ENCODE measurements around the gene CRTAC1. TPM values are rescaled to one million over a fixed set of nuclear protein-coding genes. Genes with fewer than 3 reads are reported as not detected.

Gene CRTAC1
- total RNA-seq, 1 donor, result not detected

GRCh38 chr10:98060079-98060478 lies 29.7 kb upstream of the CRTAC1 start:
- DNase-seq (ENCODE audit: insufficient read length, low spot score, missing footprints), result no peak
- Histone ChIP-seq H3K27me3 (ENCODE audit: insufficient read depth, low read length) (no peaks in the 10 kb centered on the region), H3K36me3 (ENCODE audit: insufficient read depth, low read length) (no peaks in the 10 kb centered on the region), H3K79me2 (ENCODE audit: insufficient read depth, low read length) (no peaks in the 10 kb centered on the region), H2AFZ (ENCODE audit: low read length) (no peak overlapping the region), H3K4me2 (ENCODE audit: insufficient read depth, low read length) (no peak overlapping the region), H4K20me1 (ENCODE audit: insufficient read depth, low read length) (no peaks in the 10 kb centered on the region), H3K9me3 (ENCODE audit: low read depth, low read length) (no peaks in the 10 kb centered on the region), H3K27ac (ENCODE audit: low read depth, low read length) (no peak overlapping the region), H3K4me3 (ENCODE audit: insufficient read depth, low read length) (no peak overlapping the region), H3K4me1 (ENCODE audit: insufficient read depth, low read length) (no peaks in the 10 kb centered on the region)
- TF ChIP-seq CTCF (IDR thresholded peaks at IDR 0.05; ENCODE audit: extremely low read depth, low read depth, low read length), result no peak

- Histone ChIP-seq H3K27ac (ENCODE audit: low read depth, low read length) (no peak overlapping the region), H3K79me2 (ENCODE audit: insufficient read depth, low read length) (no peaks in the 10 kb centered on the region), H4K20me1 (ENCODE audit: insufficient read depth, low read length) (no peaks in the 10 kb centered on the region), H3K4me1 (ENCODE audit: insufficient read depth, low read length) (no peaks in the 10 kb centered on the region), H3K27me3 (ENCODE audit: insufficient read depth, low read length) (no peaks in the 10 kb centered on the region), H3K9me3 (ENCODE audit: low read depth, low read length) (no peaks in the 10 kb centered on the region), H3K4me2 (ENCODE audit: insufficient read depth, low read length) (no peak overlapping the region), H3K36me3 (ENCODE audit: insufficient read depth, low read length) (no peaks in the 10 kb centered on the region), H3K4me3 (ENCODE audit: insufficient read depth, low read length) (no peak overlapping the region), H2AFZ (ENCODE audit: low read length) (no peak overlapping the region)
- TF ChIP-seq CTCF (IDR thresholded peaks at IDR 0.05; ENCODE audit: extremely low read depth, low read depth, low read length), result no peak
- DNase-seq (ENCODE audit: insufficient read length, low spot score, missing footprints), result no peak
Observed at GRCh38 chr10:98058295-98058694, 27.9 kb upstream of the CRTAC1 start.

DNA sequence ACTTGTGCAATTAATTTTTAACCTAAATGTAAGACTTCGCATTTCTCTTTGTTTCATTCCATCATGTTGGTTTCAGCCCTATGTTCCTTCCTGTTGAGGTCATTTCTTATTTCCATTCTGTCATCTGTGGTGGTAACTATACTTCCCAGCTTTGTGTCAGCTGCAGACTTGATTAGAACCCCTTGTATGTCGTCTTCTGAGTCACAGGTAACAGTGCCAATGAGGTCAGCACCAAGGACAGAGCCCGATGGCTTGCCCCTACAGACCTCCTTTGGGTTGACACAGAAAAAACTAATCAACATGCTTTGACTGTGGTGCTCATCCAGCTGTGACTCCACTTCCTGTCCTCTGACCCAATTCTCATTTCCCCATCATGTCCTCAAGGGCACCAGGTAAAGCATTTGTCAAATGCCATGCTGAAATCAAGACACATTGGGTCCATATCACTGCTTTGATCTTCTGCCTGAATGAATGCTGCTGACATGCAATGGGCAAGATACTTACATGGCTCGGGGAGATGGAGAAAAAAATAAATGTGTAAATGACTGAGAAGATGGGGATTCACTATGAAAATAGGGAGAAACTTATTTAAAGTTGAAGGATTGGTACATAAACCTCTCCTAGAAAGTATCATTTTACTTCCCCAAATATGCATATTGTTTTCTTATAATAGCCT lies 25.6 kb upstream of the CRTAC1 start:
- H3K9me3 ChIP-seq (ENCODE audit: low read depth, low read length), result no peaks in the 10 kb centered on the region
- H2AFZ ChIP-seq (ENCODE audit: low read length), result no peak overlapping the region
- no peak overlapping the region for H3K4me2 ChIP-seq (ENCODE audit: insufficient read depth, low read length)
- no peaks in the 10 kb centered on the region for H4K20me1 ChIP-seq (ENCODE audit: insufficient read depth, low read length)
- no peak overlapping the region for H3K4me3 ChIP-seq (ENCODE audit: insufficient read depth, low read length)
- H3K27ac ChIP-seq (ENCODE audit: low read depth, low read length), result no peak overlapping the region
- no peaks in the 10 kb centered on the region for H3K27me3 ChIP-seq (ENCODE audit: insufficient read depth, low read length)
- H3K4me1 ChIP-seq (ENCODE audit: insufficient read depth, low read length), result no peaks in the 10 kb centered on the region
- H3K79me2 ChIP-seq (ENCODE audit: insufficient read depth, low read length), result no peaks in the 10 kb centered on the region
- H3K36me3 ChIP-seq (ENCODE audit: insufficient read depth, low read length), result no peaks in the 10 kb centered on the region
- peak; percentile 90 for DNase-seq (ENCODE audit: insufficient read length, low spot score, missing footprints)
- TF ChIP-seq CTCF (IDR thresholded peaks at IDR 0.05; ENCODE audit: extremely low read depth, low read depth, low read length), result no peak

DNA sequence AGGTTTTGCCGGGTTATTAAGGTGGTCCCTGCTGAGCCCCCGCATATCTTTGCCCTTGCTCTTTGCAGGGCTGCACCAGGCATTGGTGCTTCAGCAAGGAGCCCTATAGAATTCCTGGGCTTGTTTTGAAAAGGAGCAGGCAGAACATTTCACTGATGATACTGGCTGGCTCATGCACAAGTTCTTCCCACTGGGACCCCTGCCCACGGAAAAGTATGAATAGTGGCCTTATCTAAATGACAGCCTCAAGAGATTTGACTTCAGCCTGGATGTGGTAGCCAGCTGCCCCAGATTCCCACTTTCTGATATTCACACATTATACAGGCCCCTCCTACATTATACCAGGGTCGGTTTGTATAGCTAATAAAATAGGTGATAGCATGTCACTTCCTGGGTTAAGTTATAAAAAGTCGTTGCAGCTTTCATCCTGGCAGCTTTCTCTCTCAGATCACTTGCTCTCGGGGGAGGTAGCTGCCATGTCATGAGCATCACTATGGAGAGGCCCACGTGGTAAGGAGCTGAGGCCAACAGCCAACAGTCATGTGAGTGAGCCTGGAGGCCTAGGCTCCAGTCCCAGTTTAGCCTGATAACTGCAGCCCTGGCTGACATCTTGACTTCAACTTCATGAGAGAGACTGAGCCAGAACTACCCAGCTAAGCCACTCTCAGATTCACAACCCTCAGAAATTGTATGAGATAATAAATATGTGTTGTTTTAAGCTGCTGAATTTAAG lies 16.8 kb upstream of the CRTAC1 start:
- H3K4me3 ChIP-seq (ENCODE audit: insufficient read depth, low read length), result no peak overlapping the region
- no peaks in the 10 kb centered on the region for H3K4me1 ChIP-seq (ENCODE audit: insufficient read depth, low read length)
- peaks cover 28% of the 10 kb centered on the region for H3K27me3 ChIP-seq (ENCODE audit: insufficient read depth, low read length)
- H4K20me1 ChIP-seq (ENCODE audit: insufficient read depth, low read length), result no peaks in the 10 kb centered on the region
- H2AFZ ChIP-seq (ENCODE audit: low read length), result no peak overlapping the region
- H3K36me3 ChIP-seq (ENCODE audit: insufficient read depth, low read length), result no peaks in the 10 kb centered on the region
- no peaks in the 10 kb centered on the region for H3K9me3 ChIP-seq (ENCODE audit: low read depth, low read length)
- H3K79me2 ChIP-seq (ENCODE audit: insufficient read depth, low read length), result no peaks in the 10 kb centered on the region
- no peak for TF ChIP-seq CTCF (IDR thresholded peaks at IDR 0.05; ENCODE audit: extremely low read depth, low read depth, low read length)
- no peak for DNase-seq (ENCODE audit: insufficient read length, low spot score, missing footprints)
- H3K4me2 ChIP-seq (ENCODE audit: insufficient read depth, low read length), result no peak overlapping the region
- no peak overlapping the region for H3K27ac ChIP-seq (ENCODE audit: low read depth, low read length)

Measured in osteoblast (primary cell).